Gastrocnemius medialis (tissue), 4 donors: ENCODE measurements around the gene AMH.

Experiments
- POLR2A ChIP-seq, 2 donors: fragments of 450-650 bp; IDR thresholded peaks; one replicate each; pipeline ENCODE4 v1.6.1; 2017; ENCODE audit warnings: antibody characterized with exemption in 2 of 2, mild to moderate bottlenecking in 2 of 2, moderate library complexity in 2 of 2
- TF ChIP-seq, protein P1 (sequence below), 5 experiments: fragments of 450-650 bp in 3 of 5; fragments of 200-600 bp in 2 of 5; sonication (generic) in 2 of 5; IDR thresholded peaks in 4 of 5; conservative IDR thresholded peaks in 1 of 5; 1 replicate in 4 of 5; 2 replicates in 1 of 5; pipeline ENCODE4 v1.5.1; 2016 to 2019; ENCODE audit warnings: antibody characterized with exemption in 5 of 5, mild to moderate bottlenecking in 3 of 5, moderate library complexity in 3 of 5

GRCh38 chr19:2254064-2254872 is 5.1 kb downstream of the AMH start:
- TF ChIP-seq, protein P1, sequence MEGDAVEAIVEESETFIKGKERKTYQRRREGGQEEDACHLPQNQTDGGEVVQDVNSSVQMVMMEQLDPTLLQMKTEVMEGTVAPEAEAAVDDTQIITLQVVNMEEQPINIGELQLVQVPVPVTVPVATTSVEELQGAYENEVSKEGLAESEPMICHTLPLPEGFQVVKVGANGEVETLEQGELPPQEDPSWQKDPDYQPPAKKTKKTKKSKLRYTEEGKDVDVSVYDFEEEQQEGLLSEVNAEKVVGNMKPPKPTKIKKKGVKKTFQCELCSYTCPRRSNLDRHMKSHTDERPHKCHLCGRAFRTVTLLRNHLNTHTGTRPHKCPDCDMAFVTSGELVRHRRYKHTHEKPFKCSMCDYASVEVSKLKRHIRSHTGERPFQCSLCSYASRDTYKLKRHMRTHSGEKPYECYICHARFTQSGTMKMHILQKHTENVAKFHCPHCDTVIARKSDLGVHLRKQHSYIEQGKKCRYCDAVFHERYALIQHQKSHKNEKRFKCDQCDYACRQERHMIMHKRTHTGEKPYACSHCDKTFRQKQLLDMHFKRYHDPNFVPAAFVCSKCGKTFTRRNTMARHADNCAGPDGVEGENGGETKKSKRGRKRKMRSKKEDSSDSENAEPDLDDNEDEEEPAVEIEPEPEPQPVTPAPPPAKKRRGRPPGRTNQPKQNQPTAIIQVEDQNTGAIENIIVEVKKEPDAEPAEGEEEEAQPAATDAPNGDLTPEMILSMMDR (IDR thresholded peaks at IDR 0.05 in 4 of 5, conservative IDR thresholded peaks at IDR 0.05 in 1 of 5), result peak in 2 of 5 experiments; percentile 30 to 42
- no peak for TF ChIP-seq POLR2A (IDR thresholded peaks at IDR 0.05)
